Measurements from ENCODE around the gene PLXNB3. TPM values are rescaled to one million over a fixed set of nuclear protein-coding genes. Genes with fewer than 3 reads are reported as not detected.

PLXNB3 gene
- total and polyA plus RNA-seq, 2 donors (not counting 1 experiment from before 2014, with no cell fraction given): 0.25 TPM; not detected in 1

DNA sequence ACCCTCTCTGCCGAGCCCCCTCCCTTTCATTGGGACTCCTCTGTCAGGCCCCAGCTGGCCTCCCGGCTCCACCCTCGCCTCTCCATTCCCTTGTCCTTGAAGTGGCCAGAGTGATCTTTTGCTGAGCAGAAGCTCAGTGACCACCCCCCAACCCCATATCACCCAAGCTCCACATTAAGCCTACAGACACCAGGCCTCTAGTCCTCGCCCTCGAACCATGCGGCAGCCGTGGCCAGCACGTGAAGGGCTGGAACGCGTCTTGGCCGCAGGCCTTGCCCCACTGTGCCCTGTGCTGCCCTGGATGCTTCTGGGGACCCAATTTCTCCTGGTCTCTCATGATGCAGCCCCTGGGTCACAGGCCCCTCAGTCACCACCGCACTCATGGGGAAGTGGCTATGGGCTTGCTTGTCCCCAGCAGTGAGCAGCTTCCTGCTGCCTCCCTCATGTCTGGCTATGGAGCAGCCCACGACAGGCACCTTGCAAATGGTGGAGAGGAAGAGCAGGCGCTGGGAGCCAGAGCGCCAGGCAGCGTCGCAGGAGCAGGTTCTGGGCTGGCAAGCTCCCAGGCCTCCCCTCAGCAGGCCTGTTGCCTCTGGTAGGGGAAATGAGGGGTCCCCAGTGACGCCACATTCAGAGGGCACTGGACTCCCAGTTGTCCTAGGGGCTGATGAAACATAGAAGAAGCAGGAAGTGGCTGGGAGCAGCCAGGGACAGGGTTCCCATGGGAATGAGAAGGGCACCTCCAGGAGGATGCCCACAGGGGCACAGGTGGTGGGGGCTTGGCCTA, 16.0 kb downstream of the PLXNB3 start:
- Mint-ChIP-seq H3K4me3 (no peak overlapping the region), H3K27ac (no peak overlapping the region), H3K4me1 (peaks cover 4% of the 10 kb centered on the region), H3K27me3 (peaks cover 7% of the 10 kb centered on the region), H3K9me3 (ENCODE audit: insufficient read depth) (no peaks in the 10 kb centered on the region)
- no peak overlapping the region for H3K27ac ChIP-seq (ENCODE audit: low read length in 2 of 2)
- POLR2A ChIA-PET: no interaction called here
- no peak for ATAC-seq (ENCODE audit: low read depth)
- WGBS (ENCODE audit: insufficient coverage): 67% methylated on average over 5 of the region's 18 CpGs
- no peak overlapping the region for H3K9ac ChIP-seq (ENCODE audit: low read length)
- no peak for DNase-seq
- intact Hi-C loops (cut with micrococcal nuclease): no loop called here
- H3K27me3 ChIP-seq (replicated peaks in 1 of 4; ENCODE audit: control extremely low read depth in 1 of 4, control insufficient read depth in 3 of 4, insufficient read depth in 4 of 4, low read length in 3 of 4): peaks cover 0 to 2% (median 0%) of the 10 kb centered on the region in 4 experiments
- no peaks in the 10 kb centered on the region for H3K79me2 ChIP-seq (ENCODE audit: control insufficient read depth, insufficient read depth, low read length)
- CTCF ChIA-PET: no interaction called here
- H3K4me3 ChIP-seq (ENCODE audit: control extremely low read depth in 1 of 5, extremely low read depth in 1 of 5, insufficient read depth in 1 of 5, low read depth in 2 of 5, low read length in 4 of 5): no peak overlapping the region
- H3K36me3 ChIP-seq (replicated peaks in 1 of 2; ENCODE audit: control extremely low read depth in 1 of 2, control insufficient read depth in 1 of 2, extremely low read depth in 1 of 2, insufficient read depth in 2 of 2, low read length in 1 of 2): no peaks in the 10 kb centered on the region
- TF ChIP-seq EZH2 (IDR thresholded peaks at IDR 0.05; ENCODE audit: borderline replicate concordance, insufficient read depth, low read depth, low read length, poor library complexity, severe bottlenecking) (no peak), CTCF (IDR thresholded peaks at IDR 0.05) (no peak)
- no peaks in the 10 kb centered on the region for H4K20me1 ChIP-seq (ENCODE audit: control insufficient read depth, insufficient read depth, low read length, poor library complexity, severe bottlenecking)
- H3K9me3 ChIP-seq (ENCODE audit: control extremely low read depth in 1 of 3, control insufficient read depth in 2 of 3, insufficient read depth in 1 of 3, low read length in 2 of 3): no peaks in the 10 kb centered on the region
- H3K4me2 ChIP-seq (replicated peaks; ENCODE audit: low read depth, low read length, poor library complexity, severe bottlenecking): no peak overlapping the region
- no peaks in the 10 kb centered on the region for H3K4me1 ChIP-seq (ENCODE audit: control insufficient read depth in 2 of 2, insufficient read depth in 2 of 2, low read length in 2 of 2)
- no peak overlapping the region for H2AFZ ChIP-seq (ENCODE audit: insufficient read depth, low read depth, low read length, poor library complexity, severe bottlenecking)

DNA sequence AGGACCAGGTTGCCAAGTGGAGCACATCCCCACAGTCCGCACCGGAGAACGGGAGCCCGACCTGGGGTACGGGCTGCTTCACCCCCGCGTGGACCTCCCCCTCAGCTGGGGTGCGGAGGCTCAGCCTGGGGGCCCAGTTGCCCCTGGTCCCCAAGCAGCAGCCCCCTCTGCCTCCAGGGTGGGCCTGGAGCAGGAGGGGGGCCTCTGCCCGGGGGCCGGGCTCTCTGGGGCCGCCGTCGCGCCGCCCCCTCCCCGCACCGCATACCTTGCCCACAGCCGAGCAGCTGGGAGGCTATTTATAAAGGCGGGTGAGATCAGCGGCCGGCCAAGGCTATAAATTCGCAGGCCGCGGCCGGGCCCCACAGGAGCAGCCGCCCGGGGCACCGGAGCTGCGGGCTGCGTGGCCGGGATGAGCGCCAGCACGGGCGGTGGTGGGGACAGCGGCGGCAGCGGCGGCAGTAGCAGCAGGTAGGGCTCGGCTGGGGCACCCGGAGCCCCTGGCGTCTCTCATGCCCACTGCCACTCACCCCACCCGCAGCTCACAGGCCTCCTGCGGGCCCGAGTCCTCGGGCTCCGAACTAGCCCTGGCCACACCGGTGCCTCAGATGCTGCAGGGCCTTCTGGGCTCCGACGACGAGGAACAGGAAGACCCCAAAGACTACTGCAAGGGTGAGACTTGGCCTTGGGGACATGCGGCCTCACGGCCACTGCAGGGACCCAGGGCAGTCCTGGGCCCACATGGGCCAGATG, 16.8 kb downstream of the PLXNB3 start, which contains the start of gene SRPK3:
SRPK3 (plus strand) TSS at position 364 of the 750 bp plus-strand sequence; CDS start at position 410, 46 bp downstream.
- Histone ChIP-seq H3K36me3 (replicated peaks in 1 of 2; ENCODE audit: control extremely low read depth in 1 of 2, control insufficient read depth in 1 of 2, extremely low read depth in 1 of 2, insufficient read depth in 2 of 2, low read length in 1 of 2) (peaks cover 0 to 5% of the 10 kb centered on the region in 2 experiments), H3K4me2 (replicated peaks; ENCODE audit: low read depth, low read length, poor library complexity, severe bottlenecking) (no peak within 1 kb of the TSS), H3K27ac (ENCODE audit: low read length in 2 of 2) (no peak within 1 kb of the TSS), H3K9me3 (ENCODE audit: control extremely low read depth in 1 of 3, control insufficient read depth in 2 of 3, insufficient read depth in 1 of 3, low read length in 2 of 3) (no peaks in the 10 kb centered on the region), H4K20me1 (ENCODE audit: control insufficient read depth, insufficient read depth, low read length, poor library complexity, severe bottlenecking) (no peaks in the 10 kb centered on the region), H2AFZ (ENCODE audit: insufficient read depth, low read depth, low read length, poor library complexity, severe bottlenecking) (no peak within 1 kb of the TSS), H3K4me3 (ENCODE audit: control extremely low read depth in 1 of 5, extremely low read depth in 1 of 5, insufficient read depth in 1 of 5, low read depth in 2 of 5, low read length in 4 of 5) (no peak within 1 kb of the TSS), H3K9ac (ENCODE audit: low read length) (no peak within 1 kb of the TSS), H3K4me1 (ENCODE audit: control insufficient read depth in 2 of 2, insufficient read depth in 2 of 2, low read length in 2 of 2) (no peaks in the 10 kb centered on the region), H3K27me3 (replicated peaks in 1 of 4; ENCODE audit: control extremely low read depth in 1 of 4, control insufficient read depth in 3 of 4, insufficient read depth in 4 of 4, low read length in 3 of 4) (peaks cover 0 to 2% (median 0%) of the 10 kb centered on the region in 4 experiments), H3K79me2 (ENCODE audit: control insufficient read depth, insufficient read depth, low read length) (no peaks in the 10 kb centered on the region)
- POLR2A ChIA-PET: no interaction called here
- intact Hi-C loops (cut with micrococcal nuclease): no loop called here
- Mint-ChIP-seq H3K9me3 (ENCODE audit: insufficient read depth) (no peaks in the 10 kb centered on the region), H3K27ac (no peak within 1 kb of the TSS), H3K4me1 (peaks cover 4% of the 10 kb centered on the region), H3K27me3 (peaks cover 7% of the 10 kb centered on the region), H3K4me3 (no peak within 1 kb of the TSS)
- DNase-seq (no peak), ATAC-seq (ENCODE audit: low read depth) (no peak)
- 30% methylated on average over 23 of the region's 52 CpGs for WGBS (ENCODE audit: insufficient coverage)
- CTCF ChIA-PET: no interaction called here
- TF ChIP-seq EZH2 (IDR thresholded peaks at IDR 0.05; ENCODE audit: borderline replicate concordance, insufficient read depth, low read depth, low read length, poor library complexity, severe bottlenecking) (no peak), CTCF (IDR thresholded peaks at IDR 0.05) (no peak)

All from B cell (primary cell).